Body of pancreas (tissue), 4 donors: ENCODE measurements around the gene VTI1A. TPM values are rescaled to one million over a fixed set of nuclear protein-coding genes. Genes with fewer than 3 reads are reported as not detected.

Experiments used
- ATAC-seq: fragments of 150-250 bp; one replicate; pipeline ENCODE4 v1.9.1; 2016
- DNase-seq, 4 donors: peaks; one replicate each; pipeline ENCODE4 v3.0.0-alpha.2; 2019
- H3K27ac ChIP-seq, 4 donors: fragments of 200-600 bp; sonication (generic); 1 replicate in 3 of 4; 2 replicates in 1 of 4; pipeline versions ENCODE4 v1.5.1 to v1.6.1; 2016 to 2019; ENCODE audit warnings: mild to moderate bottlenecking in 1 of 4, mixed read lengths in 1 of 4, moderate library complexity in 1 of 4
- H3K27me3 ChIP-seq, 2 donors: fragments of 200-600 bp; sonication (generic); one replicate each; pipeline ENCODE4 v1.6.0; 2016; ENCODE audit warnings: mild to moderate bottlenecking in 1 of 2
- H3K36me3 ChIP-seq, 2 donors: fragments of 200-600 bp; sonication (generic); replicated peaks in 1 of 2; 2 replicates each; pipeline ENCODE4 v1.5.1; 2016; ENCODE audit warnings: low read depth in 2 of 2; ENCODE audit not compliant: insufficient read depth in 1 of 2
- H3K4me1 ChIP-seq: fragments of 200-600 bp; sonication (generic); one replicate; pipeline ENCODE4 v1.6.0; 2016
- H3K4me3 ChIP-seq, 2 donors: fragments of 200-600 bp; sonication (generic); 1 replicate in 1 of 2; 2 replicates in 1 of 2; pipeline ENCODE4 v1.5.1; 2016 to 2019
- H3K9me3 ChIP-seq, 3 donors: fragments of 200-600 bp; sonication (generic); 1 replicate in 2 of 3; 2 replicates in 1 of 3; pipeline ENCODE4 v1.5.1; 2016
- POLR2A ChIP-seq, 3 donors: fragments of 450-650 bp; IDR thresholded peaks; one replicate each; pipeline ENCODE4 v1.6.1; 2016; ENCODE audit warnings: antibody characterized with exemption in 3 of 3, mild to moderate bottlenecking in 2 of 3
- WGBS, 2 donors: methylation state at CpG; one replicate each; pipeline ENCODE4 v1.1.5; 2017; 5-methylcytosine and 5-hydroxymethylcytosine counted together
- intact Hi-C: fragments of 100-400 bp; cut with DNase I; formaldehyde crosslinking; loops from one replicate; pipeline ENCODE4 v1.15.1; 2023
- total RNA-seq, 2 donors: library from RNA; depleted of rRNA; stranded (reverse); fragments of >200 nt; gene quantifications; one replicate each; pipeline ENCODE4 v1.1.0, GENCODE V29; 2016
- TF ChIP-seq, protein P1 (sequence below), 7 experiments: fragments of 450-650 bp in 4 of 7; fragments of 200-600 bp in 3 of 7; sonication (generic) in 3 of 7; IDR thresholded peaks; one replicate each; pipeline ENCODE4 v1.5.1; 2016 to 2019; ENCODE audit warnings: antibody characterized with exemption in 7 of 7

VTI1A gene
- total RNA-seq, 2 donors from 2014 or later: 28.3 to 84.4 TPM

DNA sequence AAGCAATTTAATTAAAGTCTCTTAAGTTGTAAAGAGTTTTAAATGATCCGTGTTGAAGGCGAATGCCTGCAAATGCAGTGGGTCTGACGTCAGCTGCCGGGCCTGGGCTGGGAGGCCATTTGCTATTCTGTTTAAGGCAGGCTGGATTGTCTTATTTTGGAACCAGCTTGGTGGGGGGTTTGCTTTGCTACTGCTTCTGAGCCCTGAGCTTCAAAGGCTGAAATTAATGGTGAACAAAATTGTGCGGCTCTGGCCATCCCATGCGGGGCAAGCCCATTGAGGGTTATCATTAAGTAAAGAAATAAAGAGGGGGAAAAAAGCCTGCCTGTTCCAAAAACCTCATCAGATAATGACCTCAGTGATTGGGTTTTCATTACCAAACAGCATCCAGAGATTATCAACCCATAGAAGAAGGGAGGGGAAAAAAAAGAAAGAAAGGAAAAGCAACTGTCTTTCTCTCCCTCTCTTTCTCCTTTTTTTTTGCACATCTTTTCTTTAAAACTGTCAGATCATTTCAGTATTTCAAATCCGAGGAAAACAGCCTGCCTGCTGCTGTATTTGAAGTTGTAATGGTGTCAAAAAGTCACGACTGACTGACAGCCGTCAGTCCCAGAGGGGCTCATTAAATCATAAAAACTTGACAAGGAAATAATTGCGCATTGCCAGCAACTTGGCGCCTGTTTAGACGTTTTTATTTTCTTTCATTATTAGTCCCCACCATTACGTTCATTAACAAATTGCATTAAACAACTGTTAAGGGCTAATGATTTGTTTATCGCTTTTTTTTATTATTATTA, 371.2 kb downstream of the VTI1A start:
- H3K9me3 ChIP-seq: no peaks in the 10 kb centered on the region
- no peak for DNase-seq
- H3K27ac ChIP-seq: no peak overlapping the region
- intact Hi-C loops: no loop called here
- no peak overlapping the region for H3K4me3 ChIP-seq
- ATAC-seq: no peak
- H3K4me1 ChIP-seq: peaks cover 15% of the 10 kb centered on the region
- no peaks in the 10 kb centered on the region for H3K36me3 ChIP-seq
- H3K27me3 ChIP-seq: no peaks in the 10 kb centered on the region
- TF ChIP-seq POLR2A (IDR thresholded peaks at IDR 0.05): no peak
- TF ChIP-seq, protein P1, sequence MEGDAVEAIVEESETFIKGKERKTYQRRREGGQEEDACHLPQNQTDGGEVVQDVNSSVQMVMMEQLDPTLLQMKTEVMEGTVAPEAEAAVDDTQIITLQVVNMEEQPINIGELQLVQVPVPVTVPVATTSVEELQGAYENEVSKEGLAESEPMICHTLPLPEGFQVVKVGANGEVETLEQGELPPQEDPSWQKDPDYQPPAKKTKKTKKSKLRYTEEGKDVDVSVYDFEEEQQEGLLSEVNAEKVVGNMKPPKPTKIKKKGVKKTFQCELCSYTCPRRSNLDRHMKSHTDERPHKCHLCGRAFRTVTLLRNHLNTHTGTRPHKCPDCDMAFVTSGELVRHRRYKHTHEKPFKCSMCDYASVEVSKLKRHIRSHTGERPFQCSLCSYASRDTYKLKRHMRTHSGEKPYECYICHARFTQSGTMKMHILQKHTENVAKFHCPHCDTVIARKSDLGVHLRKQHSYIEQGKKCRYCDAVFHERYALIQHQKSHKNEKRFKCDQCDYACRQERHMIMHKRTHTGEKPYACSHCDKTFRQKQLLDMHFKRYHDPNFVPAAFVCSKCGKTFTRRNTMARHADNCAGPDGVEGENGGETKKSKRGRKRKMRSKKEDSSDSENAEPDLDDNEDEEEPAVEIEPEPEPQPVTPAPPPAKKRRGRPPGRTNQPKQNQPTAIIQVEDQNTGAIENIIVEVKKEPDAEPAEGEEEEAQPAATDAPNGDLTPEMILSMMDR (IDR thresholded peaks at IDR 0.05): no peak
- 89 to 91% methylated on average over 14 of the region's 14 CpGs for WGBS, 2 donors

DNA sequence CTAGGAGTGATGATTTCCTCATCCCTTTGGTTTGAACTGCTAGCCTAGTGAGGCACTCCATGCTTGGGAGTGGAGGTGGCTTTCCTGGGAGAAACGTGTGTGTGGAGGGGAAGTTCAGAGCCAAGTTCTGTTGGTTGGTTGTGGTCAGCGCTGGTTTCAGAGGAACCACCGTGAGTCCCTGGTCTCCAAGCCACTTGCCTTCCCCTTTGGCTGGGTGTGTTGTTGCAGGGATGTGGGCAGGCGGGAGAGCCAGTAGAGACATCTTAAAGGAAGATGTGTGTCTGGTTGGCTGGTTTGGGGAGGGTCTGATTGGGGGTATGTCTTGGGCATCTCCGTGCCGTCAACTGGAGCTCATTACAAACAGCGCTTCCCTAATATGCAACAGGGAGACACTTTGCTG, 372.2 kb downstream of the VTI1A start:
- H3K9me3 ChIP-seq: no peaks in the 10 kb centered on the region
- no peak for ATAC-seq
- intact Hi-C loops: no loop called here

DNA sequence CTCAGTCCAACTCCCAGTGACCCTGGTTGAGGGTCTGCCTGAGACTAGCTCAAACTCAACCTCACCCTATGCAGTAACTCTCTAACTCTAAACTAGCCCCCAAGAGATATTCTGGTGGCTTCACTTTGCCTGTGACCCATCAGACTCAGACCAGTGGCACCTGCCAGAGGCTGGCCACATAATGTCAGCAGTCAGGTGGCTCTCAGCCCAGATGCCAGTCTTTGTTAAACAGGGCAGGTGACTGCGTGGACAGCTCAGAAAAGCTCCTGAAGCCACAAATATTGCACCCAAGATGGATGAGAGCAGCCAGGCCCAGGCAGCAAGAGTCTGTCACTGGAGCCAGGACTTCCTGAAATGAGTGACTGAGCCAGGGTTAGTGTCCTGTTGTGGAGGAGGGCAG, 373.3 kb downstream of the VTI1A start:
- Histone ChIP-seq H3K4me1 (peaks cover 15% of the 10 kb centered on the region), H3K36me3 (no peaks in the 10 kb centered on the region), H3K27me3 (no peaks in the 10 kb centered on the region), H3K4me3 (no peak overlapping the region), H3K9me3 (no peaks in the 10 kb centered on the region), H3K27ac (no peak overlapping the region)
- TF ChIP-seq, protein P1 (IDR thresholded peaks at IDR 0.05): no peak
- no peak for TF ChIP-seq POLR2A (IDR thresholded peaks at IDR 0.05)
- 80 to 85% methylated on average over 1 of the region's 1 CpG for WGBS, 2 donors
- no peak for DNase-seq
- intact Hi-C loops: no loop called here
- ATAC-seq: no peak

More for the DNA sequence above, 372.2 kb downstream of the VTI1A start:
- WGBS, 2 donors: 87 to 91% methylated on average over 7 of the region's 7 CpGs
- Histone ChIP-seq H3K4me1 (peaks cover 15% of the 10 kb centered on the region), H3K36me3 (no peaks in the 10 kb centered on the region), H3K27ac (no peak overlapping the region), H3K4me3 (no peak overlapping the region), H3K27me3 (no peaks in the 10 kb centered on the region)
- DNase-seq: no peak
- no peak for TF ChIP-seq POLR2A (IDR thresholded peaks at IDR 0.05)
- TF ChIP-seq, protein P1 (IDR thresholded peaks at IDR 0.05): no peak

DNA sequence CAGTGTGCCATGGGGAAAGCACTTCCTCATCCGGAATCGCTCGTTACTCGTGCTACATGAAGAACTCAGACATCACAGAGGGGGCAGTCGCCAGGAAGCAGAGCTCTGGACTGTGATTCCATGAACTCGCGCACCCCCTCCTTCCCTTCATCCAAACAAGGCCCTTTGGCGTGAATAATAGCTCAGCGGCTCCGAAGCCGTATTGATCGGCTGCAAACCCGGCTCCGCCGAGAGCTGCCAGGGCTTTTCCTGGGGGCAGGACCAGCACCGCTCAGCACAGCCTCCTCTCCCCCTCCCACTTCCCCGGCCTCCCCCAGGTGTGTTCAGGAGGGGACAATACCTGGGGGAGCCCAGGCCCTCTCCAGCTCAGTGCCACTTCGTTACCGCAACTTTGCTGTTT, 374.0 kb downstream of the VTI1A start:
- Histone ChIP-seq H3K9me3 (no peaks in the 10 kb centered on the region), H3K36me3 (no peaks in the 10 kb centered on the region), H3K27me3 (no peaks in the 10 kb centered on the region), H3K4me1 (peaks cover 9% of the 10 kb centered on the region), H3K27ac (peak overlapping the region in 2 of 4 donors; percentile 19 to 35), H3K4me3 (no peak overlapping the region)
- DNase-seq (peak; percentile 20 to 45 (median 28)), ATAC-seq (peak; percentile 61)
- intact Hi-C loops: no loop called here
- WGBS, 2 donors: 70 to 83% methylated on average over 18 to 19 of the region's 19 CpGs
- no peak for TF ChIP-seq POLR2A (IDR thresholded peaks at IDR 0.05)
- TF ChIP-seq, protein P1 (IDR thresholded peaks at IDR 0.05): no peak

DNA sequence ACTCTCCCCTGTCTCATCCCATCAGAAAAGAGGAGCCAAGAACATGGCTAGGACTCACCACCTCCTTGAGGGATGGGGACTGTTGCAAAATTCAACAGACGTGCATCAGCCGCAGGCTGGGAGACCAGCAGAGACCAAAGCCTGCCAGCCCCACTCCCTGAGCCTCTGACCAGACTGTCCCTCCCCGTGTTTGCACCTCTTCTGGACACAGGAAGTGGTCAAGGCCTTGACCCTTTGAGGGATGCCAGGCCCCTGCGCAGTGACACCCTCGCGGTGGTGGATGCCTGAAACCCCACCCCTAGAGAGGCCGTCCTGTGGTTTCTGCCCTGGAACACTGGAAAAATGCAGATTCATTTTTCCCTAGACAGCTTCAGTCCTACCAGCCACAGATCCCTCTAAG, 374.6 kb downstream of the VTI1A start:
- WGBS, 2 donors: 75 to 88% methylated on average over 6 to 7 of the region's 7 CpGs
- TF ChIP-seq, protein P1 (IDR thresholded peaks at IDR 0.05): no peak
- no peak for TF ChIP-seq POLR2A (IDR thresholded peaks at IDR 0.05)

More for the DNA sequence above, 374.6 kb downstream of the VTI1A start:
- H3K9me3 ChIP-seq: no peaks in the 10 kb centered on the region
- H3K4me3 ChIP-seq: no peak overlapping the region
- ATAC-seq (no peak), DNase-seq (no peak)
- intact Hi-C loops: no loop called here
- no peaks in the 10 kb centered on the region for H3K36me3 ChIP-seq
- H3K27me3 ChIP-seq: no peaks in the 10 kb centered on the region
- H3K27ac ChIP-seq: no peak overlapping the region
- H3K4me1 ChIP-seq: peaks cover 3% of the 10 kb centered on the region
